ENCODE results near the gene ATM. TPM values are rescaled to one million over a fixed set of nuclear protein-coding genes. Genes with fewer than 3 reads are reported as not detected.
A peak's percentile ranks its signal among the peaks of the same experiment; 100 is the strongest.

ATM gene
- total and polyA plus RNA-seq, 10 of the 15 experiments (the other 5 are each of a cell fraction or from before 2014, with no cell fraction given), result 10.0 to 91.5 (median 40.2) TPM

GRCh38 chr11:108223348-108224149 is 682 bp downstream of the ATM start (continued):
- TF ChIP-seq BHLHE40 (IDR thresholded peaks at IDR 0.05; ENCODE audit: borderline replicate concordance in 1 of 2, low read depth in 2 of 2, low read length in 1 of 2), result peak in 1 of 2 experiments; percentile 33; a peak in 1 of 4 replicates
- TF ChIP-seq STAT3 (IDR thresholded peaks at IDR 0.05; ENCODE audit: low read depth, low read length), result 0 out of 2 replicates have a peak, but pooled peaks have one; percentile 43
- TF ChIP-seq NR2C1 (IDR thresholded peaks at IDR 0.05), result no peak
- no peak for TF ChIP-seq MTA2 (IDR thresholded peaks at IDR 0.05; ENCODE audit: low read depth)
- 0 out of 2 replicates have a peak, but pooled peaks have one; percentile 4 for TF ChIP-seq ZNF217 (IDR thresholded peaks at IDR 0.05)
- TF ChIP-seq FOXM1 (IDR thresholded peaks at IDR 0.05; ENCODE audit: low read depth, low read length), result peak; percentile 67; the same call in 1 of the 2 replicates
- TF ChIP-seq RUNX3 (IDR thresholded peaks at IDR 0.05; ENCODE audit: low read length), result peak; percentile 85
- TF ChIP-seq CBX5 (IDR thresholded peaks at IDR 0.05; ENCODE audit: low read depth), result 0 out of 2 replicates have a peak, but pooled peaks have one; percentile 47
- TF ChIP-seq EP300 (IDR thresholded peaks at IDR 0.05; ENCODE audit: borderline replicate concordance in 1 of 2, control insufficient read depth in 1 of 2, low read depth in 2 of 2, low read length in 2 of 2), result peak; percentile 20 to 77; a peak in 3 of 4 replicates
- TF ChIP-seq LARP7 (IDR thresholded peaks at IDR 0.05), result no peak
- TF ChIP-seq ZBED1 (IDR thresholded peaks at IDR 0.05; ENCODE audit: borderline replicate concordance), result peak; percentile 76; the same call in 1 of the 2 replicates
- no peak for TF ChIP-seq RAD21 (IDR thresholded peaks at IDR 0.05; ENCODE audit: insufficient read depth, low read depth, low read length)
- peak; percentile 84; the same call in 1 of the 2 replicates for TF ChIP-seq NFIC (IDR thresholded peaks at IDR 0.05; ENCODE audit: low read depth, low read length)
- 0 out of 2 replicates have a peak, but pooled peaks have one; percentile 17 for TF ChIP-seq E2F4 (IDR thresholded peaks at IDR 0.05; ENCODE audit: low read depth, low read length)
- peak; percentile 77 for TF ChIP-seq ATF7 (IDR thresholded peaks at IDR 0.05; ENCODE audit: low read depth)
- peak; percentile 63 for TF ChIP-seq CREB1 (IDR thresholded peaks at IDR 0.05; ENCODE audit: low read depth)
- TF ChIP-seq ELK1 (IDR thresholded peaks at IDR 0.05; ENCODE audit: low read depth, low read length), result no peak
- peak; percentile 70; the same call in 1 of the 2 replicates for TF ChIP-seq EED (IDR thresholded peaks at IDR 0.05; ENCODE audit: low read depth)
- peak; percentile 70 for TF ChIP-seq POLR2AphosphoS5 (IDR thresholded peaks at IDR 0.05; ENCODE audit: low read length)
- 0 out of 2 replicates have a peak, but pooled peaks have one; percentile 51 for TF ChIP-seq MEF2A (IDR thresholded peaks at IDR 0.05; ENCODE audit: insufficient read depth, low read depth, low read length)
- TF ChIP-seq DPF2 (IDR thresholded peaks at IDR 0.05), result peak; percentile 58; the same call in 1 of the 2 replicates
- TF ChIP-seq NFXL1 (IDR thresholded peaks at IDR 0.05; ENCODE audit: borderline replicate concordance), result no peak
- TF ChIP-seq EZH2 (IDR thresholded peaks at IDR 0.05; ENCODE audit: borderline replicate concordance, control insufficient read depth, low read depth, low read length), result no peak
- no peak for TF ChIP-seq HDGF (IDR thresholded peaks at IDR 0.05)
- peak; percentile 47; the same call in 1 of the 2 replicates for TF ChIP-seq CREM (IDR thresholded peaks at IDR 0.05; ENCODE audit: low read depth)

Measured in GM12878 (cell line).